Type B pancreatic cell (in vitro differentiated cells): ENCODE measurements around the gene NDUFV2. TPM values are rescaled to one million over a fixed set of nuclear protein-coding genes. Genes with fewer than 3 reads are reported as not detected.

Source experiments
- DNase-seq: peaks from one replicate; pipeline ENCODE4 v3.0.0; 2021; ENCODE audit warnings: mixed read lengths; ENCODE audit not compliant: unreplicated experiment; ENCODE audit errors: extremely low spot score
- H3K27ac Mint-ChIP-seq: 2 replicates; pipeline ENCODE4 v1.8.0; 2021; ENCODE audit warnings: mild to moderate bottlenecking, mixed read lengths
- H3K27me3 Mint-ChIP-seq: 2 replicates; pipeline ENCODE4 v1.8.0; 2021; ENCODE audit warnings: mixed read lengths
- H3K36me3 Mint-ChIP-seq: 2 replicates; pipeline ENCODE4 v1.8.0; 2021; ENCODE audit warnings: mixed read lengths
- H3K4me1 Mint-ChIP-seq: one replicate; pipeline ENCODE4 v1.8.0; 2021; ENCODE audit warnings: mixed read lengths; ENCODE audit not compliant: unreplicated experiment
- H3K4me3 Mint-ChIP-seq: 2 replicates; pipeline ENCODE4 v1.8.0; 2021; ENCODE audit warnings: mild to moderate bottlenecking, mixed read lengths
- H3K9me3 Mint-ChIP-seq: 2 replicates; pipeline ENCODE4 v1.8.0; 2021; ENCODE audit warnings: mixed read lengths
- CTCF ChIP-seq: fragments of 200-600 bp; sonication (generic); conservative IDR thresholded peaks from 2 replicates; pipeline ENCODE4 v1.5.0; 2021; ENCODE audit warnings: antibody characterized with exemption, mild to moderate bottlenecking
- total RNA-seq: library from RNA; stranded (reverse); gene quantifications from 2 replicates; pipeline ENCODE4 v1.2.1, GENCODE V29; 2021; ENCODE audit warnings: low replicate concordance

NDUFV2 gene
- total RNA-seq, 1 donor from 2014 or later, result 135 TPM

DNA sequence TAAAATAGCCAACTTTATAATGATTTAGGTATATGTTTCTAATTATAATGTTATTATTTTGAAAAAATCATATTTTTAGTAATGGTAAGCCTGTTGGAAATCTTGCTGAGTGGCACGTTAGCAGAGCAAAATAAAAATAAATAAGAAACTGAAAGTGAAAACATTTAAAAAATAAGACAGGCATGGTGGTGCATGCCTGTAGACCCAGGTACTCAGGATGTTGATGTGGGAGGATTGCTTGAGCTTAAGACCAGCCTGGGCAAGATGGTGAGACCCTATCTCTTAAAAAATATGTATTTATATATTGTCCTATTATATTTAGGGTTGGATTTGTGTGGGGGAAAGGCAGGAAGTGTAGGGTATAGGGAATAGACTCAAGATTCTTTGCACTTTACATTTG lies 18.3 kb downstream of the NDUFV2 start:
- H3K27me3 Mint-ChIP-seq, result no peaks in the 10 kb centered on the region
- no peaks in the 10 kb centered on the region for H3K9me3 Mint-ChIP-seq
- no peak for DNase-seq
- H3K4me3 Mint-ChIP-seq, result no peak overlapping the region
- no peak for TF ChIP-seq CTCF
- peaks cover 13% of the 10 kb centered on the region for H3K4me1 Mint-ChIP-seq
- H3K27ac Mint-ChIP-seq, result no peak overlapping the region
- H3K36me3 Mint-ChIP-seq, result peaks cover 27% of the 10 kb centered on the region

- Mint-ChIP-seq H3K9me3 (no peaks in the 10 kb centered on the region), H3K4me3 (no peak overlapping the region), H3K36me3 (peaks cover 27% of the 10 kb centered on the region), H3K27ac (peak overlapping the region; percentile 26), H3K27me3 (no peaks in the 10 kb centered on the region), H3K4me1 (no peaks in the 10 kb centered on the region)
- no peak for DNase-seq
- no peak for TF ChIP-seq CTCF
These were observed 21.0 kb downstream of the NDUFV2 start for GRCh38 chr18:9123520-9123919.

DNA sequence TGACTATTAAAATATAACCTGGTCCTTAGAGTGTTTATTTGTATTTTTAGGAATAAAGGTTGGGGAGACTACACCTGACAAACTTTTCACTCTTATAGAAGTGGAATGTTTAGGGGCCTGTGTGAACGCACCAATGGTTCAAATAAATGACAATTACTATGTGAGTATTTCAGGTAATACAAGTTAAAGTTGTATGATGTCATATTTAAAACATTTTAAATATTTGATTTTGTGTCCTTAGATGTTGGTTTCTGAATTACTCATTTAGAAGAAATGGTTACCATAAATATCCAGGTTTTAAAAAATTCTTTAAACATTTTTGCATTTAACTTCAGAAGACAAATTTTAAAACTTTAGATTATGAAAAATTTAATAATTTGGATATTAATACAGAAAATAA lies 22.3 kb downstream of the NDUFV2 start:
- no peak for TF ChIP-seq CTCF
- no peaks in the 10 kb centered on the region for H3K4me1 Mint-ChIP-seq
- peaks cover 35% of the 10 kb centered on the region for H3K36me3 Mint-ChIP-seq
- H3K4me3 Mint-ChIP-seq, result no peak overlapping the region
- DNase-seq, result no peak
- no peaks in the 10 kb centered on the region for H3K9me3 Mint-ChIP-seq
- no peak overlapping the region for H3K27ac Mint-ChIP-seq
- H3K27me3 Mint-ChIP-seq, result no peaks in the 10 kb centered on the region

DNA sequence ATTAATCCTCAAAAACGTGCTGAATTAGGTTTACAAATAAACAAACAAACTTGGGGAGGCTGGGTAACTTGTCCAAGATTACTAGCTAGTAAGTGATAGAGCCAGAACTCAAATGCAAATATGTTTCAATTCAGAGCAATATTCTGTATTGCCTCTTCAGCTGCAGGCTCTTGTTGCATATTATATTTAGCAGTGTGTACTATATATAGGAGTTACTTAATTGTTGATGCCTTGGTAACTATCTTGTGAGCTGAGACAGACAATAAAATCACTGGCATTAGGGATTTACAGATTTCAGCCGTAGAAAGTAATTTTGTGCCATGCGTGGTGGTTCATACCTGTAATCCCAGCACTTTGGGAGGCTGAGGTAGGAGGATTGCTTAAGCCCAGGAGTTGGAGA lies 23.8 kb downstream of the NDUFV2 start:
- no peak for DNase-seq
- Mint-ChIP-seq H3K27ac (no peak overlapping the region), H3K36me3 (peaks cover 38% of the 10 kb centered on the region), H3K4me3 (no peak overlapping the region), H3K4me1 (no peaks in the 10 kb centered on the region), H3K9me3 (no peaks in the 10 kb centered on the region), H3K27me3 (no peaks in the 10 kb centered on the region)
- TF ChIP-seq CTCF, result no peak

DNA sequence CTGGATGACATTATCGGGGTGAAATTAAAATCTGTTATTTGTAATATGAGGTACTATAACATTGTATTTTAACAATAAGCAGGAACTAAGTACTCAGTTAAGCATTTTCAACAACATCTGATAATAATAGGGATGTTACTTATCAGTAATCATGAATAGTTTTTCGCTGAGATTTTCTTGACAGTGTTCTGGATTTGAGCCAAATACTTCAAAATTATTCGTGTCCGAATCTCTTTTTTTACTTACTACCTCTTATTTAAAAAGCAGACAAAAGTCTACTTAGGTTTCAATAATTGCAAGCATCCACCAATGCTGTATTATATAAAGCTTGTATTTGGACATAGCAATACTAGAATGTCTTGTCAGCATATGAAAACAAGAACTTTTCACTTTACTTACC lies 27.7 kb downstream of the NDUFV2 start:
- Mint-ChIP-seq H3K4me1 (peaks cover 12% of the 10 kb centered on the region), H3K27ac (no peak overlapping the region), H3K36me3 (peaks cover 39% of the 10 kb centered on the region), H3K4me3 (no peak overlapping the region), H3K27me3 (no peaks in the 10 kb centered on the region), H3K9me3 (no peaks in the 10 kb centered on the region)
- no peak for DNase-seq
- TF ChIP-seq CTCF, result no peak

DNA sequence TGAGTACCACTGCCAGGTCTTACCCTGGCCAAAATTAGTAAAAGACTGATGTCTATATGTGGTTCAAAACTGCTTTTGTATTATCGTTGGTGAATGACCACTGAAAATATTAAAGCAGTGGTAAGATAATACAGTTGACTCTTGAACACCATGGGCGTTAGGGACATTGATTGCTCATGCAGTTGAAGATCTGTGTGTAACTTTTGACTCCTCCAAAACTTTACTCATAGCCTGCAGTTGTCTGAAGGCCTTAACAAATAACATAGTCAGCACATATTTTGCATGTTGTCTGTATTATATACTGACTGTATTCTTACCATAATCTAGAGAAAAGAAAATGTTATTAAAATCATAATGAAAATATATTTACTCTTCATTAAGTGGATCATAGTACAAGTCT lies 28.3 kb downstream of the NDUFV2 start:
- Mint-ChIP-seq H3K4me3 (no peak overlapping the region), H3K4me1 (peaks cover 18% of the 10 kb centered on the region), H3K9me3 (no peaks in the 10 kb centered on the region), H3K36me3 (peaks cover 33% of the 10 kb centered on the region), H3K27ac (no peak overlapping the region), H3K27me3 (no peaks in the 10 kb centered on the region)
- TF ChIP-seq CTCF, result no peak
- DNase-seq, result no peak
